HG03571 (cell line): ENCODE measurements around the gene TRPM3.
"Not testable (repeated sequence)": the region's sequence is repeated elsewhere in the genome, so short reads cannot be mapped to it uniquely, and the experiment has no call there.

ENCODE experiments used
- ATAC-seq: cut with Tn5 transposase; IDR thresholded peaks from one replicate; pipeline ENCODE4 v1.9.1; 2021; ENCODE audit not compliant: unreplicated experiment

Gene TRPM3

GRCh38 chr9:71001780-71002386, 119.5 kb downstream of the TRPM3 start:
- no peak for ATAC-seq

DNA sequence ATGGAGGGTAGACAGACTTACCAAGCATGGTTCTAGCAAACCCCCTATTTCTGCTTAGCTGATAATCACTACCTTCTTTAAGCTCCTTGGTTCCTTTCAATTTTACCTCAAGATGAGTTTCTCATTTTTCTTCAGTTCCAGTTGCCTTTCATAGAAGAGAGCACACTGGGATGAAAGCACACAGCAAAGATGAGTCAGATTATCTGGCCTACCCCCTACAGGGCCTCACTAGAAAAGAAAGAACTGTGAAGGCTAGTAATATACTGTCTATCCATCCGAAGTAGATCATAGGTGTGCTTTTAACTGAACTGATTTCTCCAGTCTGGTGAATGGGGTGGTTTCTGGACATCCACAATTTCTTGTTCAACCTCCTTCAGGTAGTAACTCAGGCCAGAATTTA, 122.5 kb downstream of the TRPM3 start:
- no peak for ATAC-seq

DNA sequence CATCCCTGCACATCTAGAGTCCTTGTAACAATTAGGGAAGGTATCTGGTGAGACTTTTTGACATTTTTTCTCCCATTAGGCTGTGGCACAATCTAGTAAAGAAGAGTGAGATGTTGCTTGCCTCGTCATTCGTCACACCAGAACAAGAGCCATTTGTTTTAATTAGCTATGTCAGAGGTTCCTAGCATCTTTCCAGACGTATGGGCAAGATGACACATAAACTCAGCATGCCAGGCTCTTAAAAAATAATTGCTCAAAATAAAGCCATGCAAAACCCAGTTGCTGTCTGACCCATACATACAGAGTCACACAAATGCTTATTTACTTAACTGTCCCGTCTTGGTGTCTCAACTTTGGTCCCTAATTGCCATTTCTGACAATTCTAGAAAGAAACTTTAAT, 125.9 kb downstream of the TRPM3 start:
- no peak for ATAC-seq

GRCh38 chr9:70994582-70994981, 126.8 kb downstream of the TRPM3 start:
- no peak for ATAC-seq

DNA sequence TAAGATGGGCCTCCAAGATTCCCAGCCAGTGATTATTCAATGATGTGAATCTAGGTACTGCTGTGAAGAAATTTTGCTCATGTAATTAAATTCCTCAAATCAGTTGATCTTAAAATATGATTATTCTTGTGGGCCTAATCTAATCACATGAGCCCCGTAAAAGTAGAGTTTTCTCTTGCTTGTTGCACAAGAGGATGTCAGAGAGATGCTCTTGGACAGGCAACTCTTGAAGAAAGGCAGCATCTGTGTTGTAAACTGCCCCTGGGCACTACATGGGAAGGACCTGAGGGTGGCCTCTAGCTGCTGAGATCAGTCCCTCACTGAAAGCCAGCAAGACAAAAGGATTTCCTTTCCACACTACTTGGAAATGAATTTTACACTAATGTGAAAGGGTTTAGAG, 132.9 kb downstream of the TRPM3 start:
- no peak for ATAC-seq

GRCh38 chr9:70987986-70988385, 133.4 kb downstream of the TRPM3 start:
- ATAC-seq, result no peak

GRCh38 chr9:70986984-70987383, 134.4 kb downstream of the TRPM3 start:
- no peak for ATAC-seq

DNA sequence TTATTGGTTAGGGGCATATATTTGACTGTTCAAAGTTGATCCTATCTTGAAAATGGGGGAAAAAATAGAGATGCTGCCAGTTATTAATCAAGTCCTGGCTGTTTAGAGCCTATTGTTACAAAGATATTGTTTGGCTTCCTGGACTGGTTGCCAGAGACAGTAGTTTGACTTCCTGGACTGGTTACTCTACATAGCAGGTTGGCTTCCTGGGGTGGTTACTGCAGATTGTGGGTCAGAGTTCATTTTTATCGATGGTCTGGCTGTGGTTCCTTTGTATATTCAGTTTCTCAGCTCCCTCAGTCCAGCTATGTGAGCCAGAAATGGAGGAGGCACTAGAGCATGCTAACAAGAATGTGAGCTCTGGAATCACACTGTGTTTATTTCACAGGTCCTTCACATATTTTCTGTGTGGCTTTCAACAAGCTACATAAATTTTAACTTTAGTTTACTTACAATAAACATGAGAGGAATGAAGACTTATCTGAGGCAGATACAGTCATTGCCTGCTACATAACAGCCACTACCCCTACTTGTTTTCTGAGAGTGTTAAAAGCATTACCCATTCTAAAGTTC, 137.6 kb downstream of the TRPM3 start:
- ATAC-seq, result no peak

- ATAC-seq, result no peak
Observed at GRCh38 chr9:70981312-70981711, 140.1 kb downstream of the TRPM3 start.

- no peak for ATAC-seq
Observed at GRCh38 chr9:70979966-70980365, 141.5 kb downstream of the TRPM3 start.

DNA sequence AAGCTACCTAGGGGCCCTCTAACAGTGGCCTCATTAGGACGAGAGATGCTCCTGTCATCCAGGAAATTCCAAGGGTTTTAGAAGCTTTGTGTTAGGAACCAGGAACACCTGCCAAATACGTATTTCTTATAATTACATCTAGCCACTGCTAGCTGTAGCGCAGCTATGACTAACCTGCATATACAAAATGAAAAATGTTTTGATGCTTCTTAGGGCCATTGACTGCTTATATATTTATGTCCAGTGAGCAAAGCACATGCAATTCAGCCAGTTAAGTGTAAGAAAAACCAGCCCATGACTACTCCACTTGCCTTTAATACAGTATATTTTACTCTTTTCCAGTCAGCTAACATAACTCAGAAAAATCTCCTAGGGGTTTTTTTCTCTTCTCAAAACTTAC, 143.3 kb downstream of the TRPM3 start:
- no peak for ATAC-seq

- no peak for ATAC-seq
Observed at GRCh38 chr9:70975821-70976220, 145.6 kb downstream of the TRPM3 start.

GRCh38 chr9:70971723-70972122, 149.7 kb downstream of the TRPM3 start:
- ATAC-seq, result no peak

GRCh38 chr9:70966380-70966779, 155.0 kb downstream of the TRPM3 start:
- not testable (repeated sequence) for ATAC-seq

DNA sequence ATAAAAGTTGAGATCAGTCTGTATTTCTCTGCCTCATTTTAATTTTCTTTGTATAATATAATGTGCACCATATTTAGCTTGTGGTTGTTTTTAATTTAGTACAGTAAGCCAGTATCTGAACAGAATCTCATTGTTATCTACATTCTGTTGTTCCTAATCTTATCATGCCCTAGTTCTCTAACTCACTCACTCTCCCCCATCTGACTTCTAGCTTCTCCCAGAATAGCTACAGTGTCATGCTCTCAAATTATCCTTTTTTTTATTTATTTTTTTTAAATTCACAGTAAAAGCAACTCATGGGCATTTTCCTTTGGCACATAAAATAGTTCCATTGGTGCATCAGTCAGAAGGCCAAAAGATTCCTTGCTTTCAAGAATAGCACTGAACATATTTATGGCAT, 156.6 kb downstream of the TRPM3 start:
- no peak for ATAC-seq

DNA sequence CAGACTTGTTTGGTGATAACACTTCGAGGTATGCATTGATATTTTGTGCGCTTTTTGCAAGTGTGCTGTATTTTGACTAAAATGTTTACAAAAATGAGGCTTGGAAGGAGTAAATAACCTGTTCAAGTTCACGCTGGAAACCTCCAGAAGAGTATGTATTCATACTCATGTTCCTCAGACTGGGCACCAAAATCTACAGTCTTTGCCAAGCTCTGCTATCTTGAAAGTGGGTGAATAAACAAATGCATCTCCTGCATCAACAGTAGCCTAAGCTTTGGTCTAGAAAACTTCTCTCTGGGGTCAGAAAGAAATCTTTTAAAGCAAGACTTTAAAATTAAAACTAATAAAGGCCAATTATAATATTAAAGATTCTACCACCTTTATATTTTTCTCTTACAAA, 157.9 kb downstream of the TRPM3 start:
- ATAC-seq, result no peak

GRCh38 chr9:70962761-70963440, 158.5 kb downstream of the TRPM3 start:
- ATAC-seq, result no peak

- no peak for ATAC-seq
Observed at GRCh38 chr9:70959366-70959765, 162.1 kb downstream of the TRPM3 start.

GRCh38 chr9:70954596-70955143, 166.8 kb downstream of the TRPM3 start:
- ATAC-seq, result no peak

GRCh38 chr9:70954126-70954525, 167.3 kb downstream of the TRPM3 start:
- ATAC-seq, result no peak

- no peak for ATAC-seq
Observed at GRCh38 chr9:70951749-70952727, 169.4 kb downstream of the TRPM3 start.
